Inflammatory macrophage (primary cell): ENCODE measurements around the gene SEC14L5.

Experiments
- DNase-seq, 2 donors: peaks; one replicate each; pipeline ENCODE4 v3.0.0-alpha.2; 2020 to 2022

SEC14L5 gene

GRCh38 chr16:5016967-5017677, 59.0 kb downstream of the SEC14L5 start:
- DNase-seq, result peak in 1 of 2 donors; percentile 36

GRCh38 chr16:5017678-5017969, 59.5 kb downstream of the SEC14L5 start:
- no peak for DNase-seq

- no peak for DNase-seq
Observed at GRCh38 chr16:5018793-5019192, 60.7 kb downstream of the SEC14L5 start.

GRCh38 chr16:5019775-5020174, 61.6 kb downstream of the SEC14L5 start:
- DNase-seq, result no peak

GRCh38 chr16:5020551-5020950, 62.4 kb downstream of the SEC14L5 start:
- peak; percentile 42 to 74 for DNase-seq

- DNase-seq, result no peak
Observed at GRCh38 chr16:5022521-5022920, 64.4 kb downstream of the SEC14L5 start.

GRCh38 chr16:5024632-5025031, 66.5 kb downstream of the SEC14L5 start:
- no peak for DNase-seq

- no peak for DNase-seq
Observed at GRCh38 chr16:5025171-5025632, 67.1 kb downstream of the SEC14L5 start.

- DNase-seq, result no peak
Observed at GRCh38 chr16:5026664-5027063, 68.5 kb downstream of the SEC14L5 start.

GRCh38 chr16:5027086-5027485, 69.0 kb downstream of the SEC14L5 start:
- no peak for DNase-seq

GRCh38 chr16:5027575-5028235, 69.6 kb downstream of the SEC14L5 start:
- DNase-seq, result no peak

- DNase-seq, result no peak
Observed at GRCh38 chr16:5028950-5029475, 70.9 kb downstream of the SEC14L5 start.

- no peak for DNase-seq
Observed at GRCh38 chr16:5030251-5030870, 72.2 kb downstream of the SEC14L5 start.

GRCh38 chr16:5031601-5032000, 73.5 kb downstream of the SEC14L5 start:
- no peak for DNase-seq

- DNase-seq, result peak; percentile 20 to 36
Observed at GRCh38 chr16:5032748-5033167, 74.6 kb downstream of the SEC14L5 start.

GRCh38 chr16:5033256-5034166, 75.4 kb downstream of the SEC14L5 start, which contains the start of gene NAGPA:
Gene NAGPA (minus strand): TSS chr16:5033935. CDS start chr16:5033914, 21 bp downstream.
- DNase-seq, result peak; percentile 73 to 85

GRCh38 chr16:5034167-5034523, 76.0 kb downstream of the SEC14L5 start:
- peak in 1 of 2 donors; percentile 7 for DNase-seq

- DNase-seq, result no peak
Observed at GRCh38 chr16:5035909-5036227, 77.7 kb downstream of the SEC14L5 start.

GRCh38 chr16:5036228-5037156, 78.4 kb downstream of the SEC14L5 start:
- peak; percentile 17 to 46 for DNase-seq

GRCh38 chr16:5040451-5040850, 82.3 kb downstream of the SEC14L5 start:
- DNase-seq, result no peak

GRCh38 chr16:5041600-5042133, 83.5 kb downstream of the SEC14L5 start:
- DNase-seq, result no peak
